ENCODE data around the gene TRIB2. TPM values are rescaled to one million over a fixed set of nuclear protein-coding genes. Genes with fewer than 3 reads are reported as not detected.

Gene TRIB2
- total RNA-seq, 6 experiments from 2014 or later = 9.1 to 24.4 (median 15.3) TPM

DNA sequence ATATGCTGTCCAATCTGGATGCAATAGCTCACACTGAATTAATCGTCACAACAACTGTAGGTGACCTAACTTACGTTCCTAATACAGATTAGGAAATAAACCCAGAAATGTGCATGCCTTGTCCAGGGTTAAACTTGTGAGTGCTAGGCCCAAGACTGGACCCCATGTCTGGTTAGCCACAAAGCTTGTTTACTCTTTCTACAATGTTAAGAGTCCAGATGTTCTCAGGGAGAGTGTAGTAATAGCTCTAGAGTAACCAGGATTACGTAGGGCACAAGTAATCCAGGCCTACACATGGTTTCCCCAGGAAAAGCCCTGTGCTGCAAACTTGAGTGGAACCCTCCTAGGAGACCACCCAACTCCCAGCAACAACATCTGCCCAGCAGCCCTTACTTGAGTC, 26.2 kb downstream of the TRIB2 start:
- H3K9me3 ChIP-seq = no peaks in the 10 kb centered on the region
- H3K4me1 ChIP-seq = no peaks in the 10 kb centered on the region
- 91% methylated on average over 3 of the region's 3 CpGs for WGBS (ENCODE audit: insufficient coverage, low coverage, low lambda C conversion rate, missing lambda C conversion rate)
- intact Hi-C loops (cut with DNase I) = no loop called here
- DNase-seq (no peak), ATAC-seq (no peak)
- no peak overlapping the region for H3K27ac ChIP-seq
- no peak overlapping the region for H3K4me3 ChIP-seq
- H3K36me3 ChIP-seq = peaks cover 0 to 9% (median 0%) of the 10 kb centered on the region in 4 donors
- H3K27me3 ChIP-seq = no peaks in the 10 kb centered on the region
- TF ChIP-seq POLR2A (IDR thresholded peaks at IDR 0.05) (no peak), CTCF (IDR thresholded peaks at IDR 0.05) (no peak)

GRCh38 chr2:12750166-12750905, 33.6 kb downstream of the TRIB2 start:
- 72% methylated on average over 7 of the region's 7 CpGs for WGBS (ENCODE audit: insufficient coverage, low coverage, low lambda C conversion rate, missing lambda C conversion rate)
- intact Hi-C loops (cut with DNase I) = no loop called here
- Histone ChIP-seq H3K36me3 (no peaks in the 10 kb centered on the region), H3K27ac (no peak overlapping the region), H3K4me3 (no peak overlapping the region), H3K27me3 (no peaks in the 10 kb centered on the region), H3K9me3 (no peaks in the 10 kb centered on the region), H3K4me1 (no peaks in the 10 kb centered on the region)
- DNase-seq (no peak), ATAC-seq (no peak)
- TF ChIP-seq CTCF (IDR thresholded peaks at IDR 0.05) = no peak
- no peak for TF ChIP-seq POLR2A (IDR thresholded peaks at IDR 0.05)

DNA sequence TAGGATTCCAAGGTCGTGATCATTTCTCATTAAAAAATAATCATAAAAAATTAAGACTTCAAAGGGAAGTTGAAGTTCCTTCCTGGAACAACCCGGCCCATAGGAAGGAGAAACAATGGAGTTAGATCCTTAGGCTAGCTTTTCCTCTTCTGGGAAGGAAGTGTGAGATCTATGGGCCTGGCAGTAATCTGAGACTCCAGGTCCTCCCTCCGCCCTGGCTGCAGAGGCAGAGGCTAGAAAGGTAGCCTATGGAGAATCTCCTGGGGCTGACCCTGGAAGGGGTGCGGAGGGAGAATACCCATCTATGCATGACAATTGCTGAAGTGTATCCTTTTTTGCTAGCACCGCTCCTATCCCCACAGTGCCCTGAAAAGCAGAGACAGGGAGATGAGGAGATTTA, 37.9 kb downstream of the TRIB2 start:
- intact Hi-C loops (cut with DNase I) = no loop called here
- 52% methylated on average over 2 of the region's 5 CpGs for WGBS (ENCODE audit: insufficient coverage, low coverage, low lambda C conversion rate, missing lambda C conversion rate)

DNA sequence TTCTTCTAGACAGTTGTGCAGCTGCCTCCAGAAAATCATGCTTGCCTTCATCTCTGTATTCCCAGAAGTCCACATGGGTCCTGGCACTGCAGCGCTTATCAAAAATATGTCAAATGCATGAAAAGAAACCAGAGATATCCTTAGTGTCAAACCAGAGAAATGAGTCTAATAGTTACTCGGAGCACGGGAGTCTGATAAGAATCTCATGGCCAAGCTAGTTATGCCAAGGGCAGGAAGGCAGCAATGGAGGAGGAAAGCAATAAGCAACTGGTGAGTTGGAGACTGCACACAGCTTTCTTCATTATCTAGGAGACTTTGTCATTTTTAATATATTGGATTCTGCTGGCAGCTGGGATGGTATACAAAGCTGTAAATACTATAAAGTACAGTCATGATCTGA, 38.6 kb downstream of the TRIB2 start:
- no peak for ATAC-seq
- DNase-seq = no peak
- WGBS (ENCODE audit: insufficient coverage, low coverage, low lambda C conversion rate, missing lambda C conversion rate) = 65% methylated on average over 3 of the region's 3 CpGs
- Histone ChIP-seq H3K9me3 (no peaks in the 10 kb centered on the region), H3K4me3 (no peak overlapping the region), H3K4me1 (no peaks in the 10 kb centered on the region), H3K27me3 (no peaks in the 10 kb centered on the region), H3K27ac (no peak overlapping the region), H3K36me3 (no peaks in the 10 kb centered on the region)
- intact Hi-C loops (cut with DNase I) = no loop called here
- TF ChIP-seq CTCF (IDR thresholded peaks at IDR 0.05) = no peak
- no peak for TF ChIP-seq POLR2A (IDR thresholded peaks at IDR 0.05)

More for the DNA sequence above, 37.9 kb downstream of the TRIB2 start:
- DNase-seq (no peak), ATAC-seq (peak in 3 of 4 donors; percentile 28 to 60 (median 53))
- no peak for TF ChIP-seq POLR2A (IDR thresholded peaks at IDR 0.05)
- TF ChIP-seq CTCF (IDR thresholded peaks at IDR 0.05) = no peak
- no peaks in the 10 kb centered on the region for H3K27me3 ChIP-seq
- no peak overlapping the region for H3K4me3 ChIP-seq
- no peaks in the 10 kb centered on the region for H3K9me3 ChIP-seq
- H3K4me1 ChIP-seq = no peaks in the 10 kb centered on the region
- H3K27ac ChIP-seq = no peak overlapping the region
- H3K36me3 ChIP-seq = no peaks in the 10 kb centered on the region

All from right lobe of liver (tissue), 6 donors.